ENCODE results near the gene SBF2.

DNA sequence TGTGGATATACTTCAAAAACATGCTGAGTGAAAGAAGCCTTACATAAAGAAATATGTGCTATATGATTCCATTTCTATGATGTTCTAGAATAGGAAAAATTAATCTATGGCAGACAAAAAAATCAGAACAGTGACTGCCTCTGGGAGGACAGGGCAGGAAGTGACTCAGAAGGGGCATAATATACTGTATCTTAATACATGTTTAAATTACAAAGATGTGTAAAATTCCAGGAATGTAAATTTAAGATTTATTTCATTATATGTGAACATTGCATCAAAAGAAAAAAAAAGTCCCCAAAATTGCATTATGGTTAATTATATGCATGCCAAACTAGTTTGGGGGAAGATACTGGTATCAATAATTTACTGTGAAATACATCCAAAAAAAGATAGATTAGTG, 32.2 kb downstream of the SBF2 start:
- TF ChIP-seq, protein P1, sequence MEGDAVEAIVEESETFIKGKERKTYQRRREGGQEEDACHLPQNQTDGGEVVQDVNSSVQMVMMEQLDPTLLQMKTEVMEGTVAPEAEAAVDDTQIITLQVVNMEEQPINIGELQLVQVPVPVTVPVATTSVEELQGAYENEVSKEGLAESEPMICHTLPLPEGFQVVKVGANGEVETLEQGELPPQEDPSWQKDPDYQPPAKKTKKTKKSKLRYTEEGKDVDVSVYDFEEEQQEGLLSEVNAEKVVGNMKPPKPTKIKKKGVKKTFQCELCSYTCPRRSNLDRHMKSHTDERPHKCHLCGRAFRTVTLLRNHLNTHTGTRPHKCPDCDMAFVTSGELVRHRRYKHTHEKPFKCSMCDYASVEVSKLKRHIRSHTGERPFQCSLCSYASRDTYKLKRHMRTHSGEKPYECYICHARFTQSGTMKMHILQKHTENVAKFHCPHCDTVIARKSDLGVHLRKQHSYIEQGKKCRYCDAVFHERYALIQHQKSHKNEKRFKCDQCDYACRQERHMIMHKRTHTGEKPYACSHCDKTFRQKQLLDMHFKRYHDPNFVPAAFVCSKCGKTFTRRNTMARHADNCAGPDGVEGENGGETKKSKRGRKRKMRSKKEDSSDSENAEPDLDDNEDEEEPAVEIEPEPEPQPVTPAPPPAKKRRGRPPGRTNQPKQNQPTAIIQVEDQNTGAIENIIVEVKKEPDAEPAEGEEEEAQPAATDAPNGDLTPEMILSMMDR (IDR thresholded peaks at IDR 0.05) = no peak
- no peak for TF ChIP-seq EP300 (IDR thresholded peaks at IDR 0.05)

Measured in tibial nerve (tissue), 4 donors.